ENCODE data around the gene MAP7D3. TPM values are rescaled to one million over a fixed set of nuclear protein-coding genes. Genes with fewer than 3 reads are reported as not detected.

Gene MAP7D3
- total RNA-seq, 1 donor from 2014 or later = 8.2 TPM

DNA sequence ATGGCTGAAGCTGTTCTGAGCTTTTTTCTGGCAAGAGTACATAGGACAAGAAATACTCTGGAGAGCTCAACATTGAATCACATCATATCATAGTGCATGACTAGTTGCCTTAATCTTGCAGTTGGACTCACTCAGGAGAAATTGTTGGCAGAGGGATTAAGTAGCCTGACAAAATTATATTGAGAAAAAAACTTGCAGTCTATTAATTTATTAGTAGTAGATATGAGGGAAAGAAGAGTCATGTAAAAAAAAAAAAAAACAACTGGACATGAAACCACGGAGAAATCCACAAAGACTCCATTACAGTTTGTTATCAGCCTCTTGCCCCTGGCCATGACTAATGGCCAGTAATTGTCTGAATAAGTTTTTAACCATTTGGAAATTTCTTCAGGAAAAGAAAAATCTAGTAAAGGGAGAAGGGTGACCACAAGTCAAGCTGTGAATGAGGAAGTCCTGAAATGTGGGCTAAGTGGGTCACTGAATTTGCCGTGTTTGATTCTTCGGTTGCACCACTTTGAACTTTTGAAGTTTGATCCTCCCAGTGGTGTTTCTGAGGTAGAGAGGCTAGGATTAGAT is 58.3 kb downstream of the MAP7D3 start:
- intact Hi-C loops (cut with DNase I) = no loop called here
- no peak for ATAC-seq
- no peak overlapping the region for H3K27ac ChIP-seq

DNA sequence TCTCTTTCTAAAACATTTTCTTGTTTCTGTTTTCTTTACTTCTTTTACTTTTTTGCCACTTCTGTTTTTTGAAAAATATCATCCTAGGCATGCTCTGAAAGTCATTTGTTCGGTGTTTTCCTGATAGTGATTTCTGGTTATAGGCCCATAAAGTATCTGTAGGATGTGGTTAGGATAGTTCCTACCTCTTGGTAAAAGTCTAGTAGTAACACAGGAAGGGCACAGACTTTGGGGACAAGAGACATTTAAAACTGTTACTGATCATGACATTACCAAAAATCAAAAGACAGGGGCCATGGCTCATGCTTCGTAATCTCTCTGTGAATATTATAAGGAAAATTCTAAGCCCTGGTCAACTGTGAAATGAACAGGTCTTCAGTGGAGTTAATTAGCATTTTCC is 59.1 kb downstream of the MAP7D3 start:
- DNase-seq (no peak), ATAC-seq (no peak)
- TF ChIP-seq, protein P1, sequence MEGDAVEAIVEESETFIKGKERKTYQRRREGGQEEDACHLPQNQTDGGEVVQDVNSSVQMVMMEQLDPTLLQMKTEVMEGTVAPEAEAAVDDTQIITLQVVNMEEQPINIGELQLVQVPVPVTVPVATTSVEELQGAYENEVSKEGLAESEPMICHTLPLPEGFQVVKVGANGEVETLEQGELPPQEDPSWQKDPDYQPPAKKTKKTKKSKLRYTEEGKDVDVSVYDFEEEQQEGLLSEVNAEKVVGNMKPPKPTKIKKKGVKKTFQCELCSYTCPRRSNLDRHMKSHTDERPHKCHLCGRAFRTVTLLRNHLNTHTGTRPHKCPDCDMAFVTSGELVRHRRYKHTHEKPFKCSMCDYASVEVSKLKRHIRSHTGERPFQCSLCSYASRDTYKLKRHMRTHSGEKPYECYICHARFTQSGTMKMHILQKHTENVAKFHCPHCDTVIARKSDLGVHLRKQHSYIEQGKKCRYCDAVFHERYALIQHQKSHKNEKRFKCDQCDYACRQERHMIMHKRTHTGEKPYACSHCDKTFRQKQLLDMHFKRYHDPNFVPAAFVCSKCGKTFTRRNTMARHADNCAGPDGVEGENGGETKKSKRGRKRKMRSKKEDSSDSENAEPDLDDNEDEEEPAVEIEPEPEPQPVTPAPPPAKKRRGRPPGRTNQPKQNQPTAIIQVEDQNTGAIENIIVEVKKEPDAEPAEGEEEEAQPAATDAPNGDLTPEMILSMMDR (IDR thresholded peaks at IDR 0.05) = no peak
- intact Hi-C loops (cut with DNase I) = no loop called here
- Histone ChIP-seq H3K9me3 (no peaks in the 10 kb centered on the region), H3K36me3 (no peaks in the 10 kb centered on the region), H3K27ac (no peak overlapping the region), H3K4me1 (peaks cover 36% of the 10 kb centered on the region), H3K4me3 (no peak overlapping the region), H3K27me3 (ENCODE audit: low read depth) (no peaks in the 10 kb centered on the region)

More for the DNA sequence above, 58.3 kb downstream of the MAP7D3 start:
- TF ChIP-seq, protein P1 (IDR thresholded peaks at IDR 0.05) = no peak
- no peaks in the 10 kb centered on the region for H3K36me3 ChIP-seq
- no peaks in the 10 kb centered on the region for H3K27me3 ChIP-seq (ENCODE audit: low read depth)
- H3K4me1 ChIP-seq = peaks cover 36% of the 10 kb centered on the region
- DNase-seq = no peak
- H3K9me3 ChIP-seq = no peaks in the 10 kb centered on the region
- H3K4me3 ChIP-seq = no peak overlapping the region

DNA sequence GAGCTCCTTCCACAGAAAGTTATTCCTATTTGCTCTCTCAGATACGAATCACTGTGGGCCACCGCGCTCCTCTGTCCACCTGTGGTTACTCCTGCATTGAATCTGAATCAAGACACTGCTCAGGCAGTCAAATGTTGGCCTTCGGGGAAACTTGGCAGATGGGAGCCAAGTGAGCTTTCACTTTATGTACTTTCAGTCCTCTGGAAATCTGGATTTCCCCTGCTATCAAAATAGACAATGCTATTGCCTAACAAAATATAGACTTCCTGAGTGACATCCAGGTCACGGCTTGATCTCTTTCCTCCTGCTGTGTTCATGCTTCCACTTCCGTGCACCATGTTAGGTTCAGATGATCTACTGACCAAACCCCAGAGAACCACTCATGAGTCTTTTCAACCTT is 60.0 kb downstream of the MAP7D3 start:
- Histone ChIP-seq H3K36me3 (no peaks in the 10 kb centered on the region), H3K4me3 (no peak overlapping the region), H3K9me3 (no peaks in the 10 kb centered on the region), H3K27ac (no peak overlapping the region), H3K27me3 (ENCODE audit: low read depth) (no peaks in the 10 kb centered on the region), H3K4me1 (peaks cover 36% of the 10 kb centered on the region)
- no peak for ATAC-seq
- intact Hi-C loops (cut with DNase I) = no loop called here
- TF ChIP-seq, protein P1 (IDR thresholded peaks at IDR 0.05) = no peak
- no peak for DNase-seq

DNA sequence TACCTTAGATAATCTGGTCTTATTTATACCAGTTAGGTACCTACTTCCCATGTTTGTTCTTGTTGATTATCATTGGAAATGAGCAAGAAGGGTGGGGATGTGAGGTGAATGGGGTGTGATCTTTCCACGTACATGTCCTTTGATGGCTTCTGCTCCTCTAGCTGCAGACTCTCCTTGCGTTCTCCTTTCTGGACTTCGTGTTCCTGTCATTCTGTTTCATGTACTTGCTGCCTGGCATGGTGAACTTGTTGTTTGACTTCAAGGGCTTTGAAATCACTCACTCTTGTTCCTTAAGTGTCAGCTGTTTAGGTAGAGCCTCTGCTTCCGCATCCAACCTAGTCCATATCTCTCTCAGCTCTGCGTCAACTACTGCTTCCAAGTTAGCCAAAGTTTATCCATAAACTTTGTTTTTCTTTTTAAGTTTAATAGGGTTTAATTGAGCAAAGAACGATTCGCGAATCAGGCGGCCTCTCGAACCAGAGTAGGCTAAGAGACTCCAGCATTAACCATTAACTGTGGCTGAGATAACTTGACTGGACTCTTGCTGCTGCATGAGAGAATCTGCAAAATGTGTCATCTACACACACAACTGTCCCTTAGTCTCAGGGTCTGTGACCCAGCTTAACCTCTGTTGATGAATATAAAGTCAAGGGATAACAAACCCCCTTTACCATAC is 61.0 kb downstream of the MAP7D3 start:
- Histone ChIP-seq H3K4me3 (no peak overlapping the region), H3K4me1 (peaks cover 36% of the 10 kb centered on the region), H3K27ac (no peak overlapping the region), H3K27me3 (ENCODE audit: low read depth) (no peaks in the 10 kb centered on the region), H3K36me3 (no peaks in the 10 kb centered on the region), H3K9me3 (no peaks in the 10 kb centered on the region)
- intact Hi-C loops (cut with DNase I) = no loop called here
- DNase-seq (no peak), ATAC-seq (peak in 1 of 2 donors; percentile 48)
- TF ChIP-seq, protein P1 (IDR thresholded peaks at IDR 0.05) = no peak

DNA sequence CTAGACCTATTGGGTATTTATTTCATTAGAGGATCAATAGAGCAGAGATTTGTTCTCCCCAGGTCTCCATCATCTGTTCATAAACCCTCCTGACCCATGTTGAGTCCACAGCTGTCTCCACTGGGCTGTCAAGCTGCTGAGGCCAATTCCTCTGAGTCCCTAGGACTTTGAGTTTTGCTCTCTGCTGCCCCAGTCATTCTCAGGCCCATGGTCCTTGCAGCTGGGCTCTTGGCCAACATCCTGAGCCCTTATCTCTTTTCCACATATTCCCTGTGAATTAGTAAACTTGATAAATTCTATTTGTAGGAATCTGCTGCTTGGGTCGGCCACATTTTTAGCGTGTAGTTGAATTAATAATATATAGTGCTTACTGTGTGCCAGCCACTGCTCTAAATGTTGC is 62.0 kb downstream of the MAP7D3 start:
- TF ChIP-seq, protein P1 (IDR thresholded peaks at IDR 0.05) = no peak
- intact Hi-C loops (cut with DNase I) = no loop called here
- H3K4me3 ChIP-seq = no peak overlapping the region
- DNase-seq (no peak), ATAC-seq (no peak)
- H3K27ac ChIP-seq = no peak overlapping the region
- no peaks in the 10 kb centered on the region for H3K9me3 ChIP-seq
- no peaks in the 10 kb centered on the region for H3K27me3 ChIP-seq (ENCODE audit: low read depth)
- H3K4me1 ChIP-seq = peaks cover 31% of the 10 kb centered on the region
- H3K36me3 ChIP-seq = no peaks in the 10 kb centered on the region
